ENCODE measurements around the gene PRELID2.
"Not testable (repeated sequence)": the region's sequence is repeated elsewhere in the genome, so short reads cannot be mapped to it uniquely, and the experiment has no call there.

Gene PRELID2

DNA sequence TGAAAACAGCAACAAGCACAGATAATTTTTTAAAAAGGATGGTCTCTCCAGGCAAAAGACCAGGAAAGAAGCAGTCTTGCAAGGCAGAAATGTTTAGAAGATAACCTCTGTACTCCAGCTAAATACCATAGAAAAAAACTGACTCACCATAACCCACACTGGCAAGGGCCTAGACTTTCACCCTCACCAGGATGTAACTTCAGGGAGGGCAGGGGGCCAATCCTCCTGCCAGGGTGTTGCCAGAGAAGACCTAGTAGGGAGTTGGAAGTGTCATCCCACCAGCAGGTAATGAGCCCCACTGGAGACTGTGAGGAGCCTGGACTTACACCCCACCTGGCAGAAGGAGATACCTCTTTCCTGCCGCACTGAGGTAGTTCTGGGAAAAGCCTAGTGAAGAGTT lies 97.6 kb downstream of the PRELID2 start:
- no peak for DNase-seq

- not testable (repeated sequence) for DNase-seq
Observed at GRCh38 chr5:145729956-145730355, 105.2 kb downstream of the PRELID2 start.

DNA sequence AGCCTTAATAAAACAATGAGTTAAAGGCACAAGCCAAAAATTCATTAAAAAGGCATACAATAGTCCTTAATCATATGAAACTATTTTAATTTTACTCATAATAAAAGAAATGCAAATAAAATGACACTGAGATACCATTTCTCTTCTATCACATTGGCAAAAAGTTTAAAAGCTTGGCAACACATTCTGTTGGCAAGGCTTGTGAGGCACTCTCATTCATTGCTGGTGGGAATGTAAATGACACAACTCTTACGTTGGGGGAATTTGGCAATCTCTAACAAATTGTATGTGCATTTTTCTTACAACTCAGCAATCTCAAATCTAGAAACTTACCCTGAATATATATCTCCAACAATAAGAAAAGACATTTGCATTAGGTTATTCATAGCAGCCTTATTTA lies 111.6 kb downstream of the PRELID2 start:
- DNase-seq, result no peak

DNA sequence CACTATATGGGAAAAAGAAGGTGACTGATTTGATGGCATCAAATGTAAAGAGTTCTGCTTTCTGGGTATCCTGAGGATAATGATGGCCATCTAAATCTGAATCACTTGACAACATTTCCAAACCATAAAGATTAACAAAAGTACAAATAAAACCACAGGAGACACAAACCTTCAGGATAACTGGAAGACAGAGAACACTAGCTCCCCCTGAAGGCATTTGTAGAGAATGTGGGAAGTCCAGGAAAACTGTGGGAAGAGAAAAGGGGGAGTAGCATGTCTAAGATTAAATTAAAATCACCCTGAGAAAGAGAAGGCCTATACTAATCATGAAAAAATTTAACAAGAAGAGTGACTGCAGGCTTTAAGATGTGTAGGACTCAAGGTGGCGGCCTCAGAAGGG lies 116.2 kb downstream of the PRELID2 start:
- no peak for DNase-seq

GRCh38 chr5:145715412-145715811 lies 119.7 kb downstream of the PRELID2 start:
- no peak for DNase-seq

GRCh38 chr5:145712245-145712644 lies 122.9 kb downstream of the PRELID2 start:
- no peak for DNase-seq

DNA sequence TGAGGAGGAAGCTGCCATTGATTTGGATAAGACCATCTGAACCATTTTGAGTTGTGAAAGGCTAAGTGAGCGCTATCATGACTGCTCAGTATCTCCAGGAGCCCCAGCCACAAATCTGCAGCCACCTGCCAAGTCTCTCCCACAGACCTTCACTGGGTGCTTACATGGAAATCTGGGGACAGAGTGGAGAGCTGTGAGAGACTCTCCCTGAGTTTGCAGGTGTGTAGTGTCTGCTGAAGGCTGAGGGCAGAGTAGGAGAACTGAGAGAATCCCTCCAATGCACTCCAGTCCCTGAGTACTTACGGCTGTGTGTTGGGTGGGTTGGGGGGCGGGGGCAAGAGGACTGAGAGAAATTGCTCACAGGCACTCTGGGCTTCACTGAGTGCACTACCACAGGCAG lies 123.7 kb downstream of the PRELID2 start:
- no peak for DNase-seq

Measured in activated gamma-delta T cell treated with Interleukin-2 at 50 U/mL for 16 hours (primary cell).